Measurements from ENCODE around the gene CDHR3. TPM values are rescaled to one million over a fixed set of nuclear protein-coding genes. Genes with fewer than 3 reads are reported as not detected.

The CDHR3 gene
- total RNA-seq, 1 experiment from 2014 or later = 8.7 TPM

DNA sequence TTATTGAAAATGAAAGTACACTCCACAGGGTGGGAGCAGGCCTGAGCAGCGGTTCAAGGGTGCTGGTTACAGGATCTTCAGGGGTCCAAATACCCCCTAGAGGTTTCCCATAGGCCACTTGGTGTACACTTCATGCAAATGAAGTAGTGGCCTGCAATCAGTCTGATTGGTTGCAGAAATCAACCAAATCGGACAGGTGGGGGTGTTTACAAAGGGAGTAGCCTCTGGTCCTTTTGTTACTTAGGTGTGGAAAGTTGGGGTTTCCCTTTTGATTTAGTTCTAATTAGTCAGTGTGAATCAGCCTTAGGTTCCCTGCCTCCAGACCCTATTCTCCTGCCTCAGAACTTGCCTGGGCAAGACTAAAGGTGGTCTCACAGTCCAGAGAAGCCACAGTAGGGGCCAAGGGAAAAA is 99.5 kb downstream of the CDHR3 start:
- BruUV-seq (replicated peaks) = no TSS peak
- H3K4me2 ChIP-seq = peak overlapping the region; percentile 99
- no peak overlapping the region; the same call in 1 of the 2 replicates for H2AFZ ChIP-seq
- no peaks in the 10 kb centered on the region for H3K36me3 ChIP-seq (ENCODE audit: low read depth)
- H3K4me1 ChIP-seq (replicated peaks; ENCODE audit: insufficient read depth) = peaks cover 92% of the 10 kb centered on the region
- peaks cover 71% of the 10 kb centered on the region for H3F3A ChIP-seq (ENCODE audit: insufficient read depth, low read depth)
- no peaks in the 10 kb centered on the region for H3K9me2 ChIP-seq (ENCODE audit: insufficient read depth)
- POLR2A ChIA-PET (ENCODE audit: unreplicated experiment) = no interaction called here
- H4K20me1 ChIP-seq (ENCODE audit: insufficient read depth) = no peaks in the 10 kb centered on the region
- peak; percentile 38 to 82 for DNase-seq
- no peaks in the 10 kb centered on the region for H3K27me3 ChIP-seq (ENCODE audit: insufficient read depth, low read depth)
- H3K9me3 ChIP-seq (ENCODE audit: insufficient read depth, low read depth) = no peaks in the 10 kb centered on the region
- intact Hi-C loops (cut with micrococcal nuclease; ENCODE audit: unreplicated experiment) = no loop called here
- H3K4me3 ChIP-seq = peak overlapping the region; percentile 46
- H3K27ac ChIP-seq = peak overlapping the region; percentile 84
- CTCF ChIA-PET = interaction anchor here (0.9 kb wide), 1 partner anchor 9 kb away, joined by 3 read pairs; no protein-coding TSS in a partner anchor
- TF ChIP-seq, protein P1, sequence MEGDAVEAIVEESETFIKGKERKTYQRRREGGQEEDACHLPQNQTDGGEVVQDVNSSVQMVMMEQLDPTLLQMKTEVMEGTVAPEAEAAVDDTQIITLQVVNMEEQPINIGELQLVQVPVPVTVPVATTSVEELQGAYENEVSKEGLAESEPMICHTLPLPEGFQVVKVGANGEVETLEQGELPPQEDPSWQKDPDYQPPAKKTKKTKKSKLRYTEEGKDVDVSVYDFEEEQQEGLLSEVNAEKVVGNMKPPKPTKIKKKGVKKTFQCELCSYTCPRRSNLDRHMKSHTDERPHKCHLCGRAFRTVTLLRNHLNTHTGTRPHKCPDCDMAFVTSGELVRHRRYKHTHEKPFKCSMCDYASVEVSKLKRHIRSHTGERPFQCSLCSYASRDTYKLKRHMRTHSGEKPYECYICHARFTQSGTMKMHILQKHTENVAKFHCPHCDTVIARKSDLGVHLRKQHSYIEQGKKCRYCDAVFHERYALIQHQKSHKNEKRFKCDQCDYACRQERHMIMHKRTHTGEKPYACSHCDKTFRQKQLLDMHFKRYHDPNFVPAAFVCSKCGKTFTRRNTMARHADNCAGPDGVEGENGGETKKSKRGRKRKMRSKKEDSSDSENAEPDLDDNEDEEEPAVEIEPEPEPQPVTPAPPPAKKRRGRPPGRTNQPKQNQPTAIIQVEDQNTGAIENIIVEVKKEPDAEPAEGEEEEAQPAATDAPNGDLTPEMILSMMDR (conservative IDR thresholded peaks at IDR 0.05) = no peak
- no peak for TF ChIP-seq EZH2 (IDR thresholded peaks at IDR 0.05; ENCODE audit: low read depth)
- H3K79me2 ChIP-seq (ENCODE audit: low read depth) = no peaks in the 10 kb centered on the region

DNA sequence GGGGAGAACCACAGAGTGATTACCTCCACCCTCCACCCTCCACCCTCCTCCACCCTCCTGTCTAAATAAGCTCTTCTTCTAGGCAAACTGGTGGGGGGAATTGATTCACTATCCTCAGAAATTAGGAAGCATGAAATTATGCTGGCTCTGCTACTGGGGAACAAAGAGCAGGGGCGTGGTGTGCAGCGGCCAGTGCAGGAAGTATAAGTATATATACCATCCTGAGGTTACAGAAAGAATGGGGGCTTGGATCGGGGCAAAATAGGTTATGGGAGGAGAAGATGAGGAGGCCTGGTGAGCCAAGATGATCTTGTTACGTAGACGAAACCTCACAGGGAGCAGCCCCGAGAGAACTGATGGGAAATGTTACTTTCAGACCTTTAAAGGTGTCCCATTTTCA is 100.0 kb downstream of the CDHR3 start:
- no peaks in the 10 kb centered on the region for H3K79me2 ChIP-seq (ENCODE audit: low read depth)
- POLR2A ChIA-PET (ENCODE audit: unreplicated experiment) = no interaction called here

DNA sequence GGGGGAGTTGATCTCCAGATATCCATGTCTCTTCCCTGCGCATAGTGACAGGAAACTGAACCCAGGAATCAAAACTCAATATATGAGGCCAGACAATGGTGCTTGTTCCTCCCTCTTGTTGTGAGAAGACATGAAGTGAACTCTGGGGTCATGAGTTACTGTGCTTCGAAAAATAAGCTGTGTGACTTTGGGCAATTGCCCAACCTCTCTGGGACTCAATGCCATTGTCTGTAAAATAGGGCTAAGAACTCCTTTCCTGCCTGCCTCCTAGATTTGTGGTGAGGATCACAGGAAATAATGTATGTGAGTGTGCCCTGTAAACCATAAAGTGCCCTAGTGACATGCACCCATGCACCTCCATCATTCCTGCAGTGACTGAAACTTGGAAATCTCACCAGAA is 100.6 kb downstream of the CDHR3 start:
- peak overlapping the region; percentile 84 for H3K27ac ChIP-seq
- H3K4me3 ChIP-seq = no peak overlapping the region
- no peak overlapping the region for H2AFZ ChIP-seq
- intact Hi-C loops (cut with micrococcal nuclease; ENCODE audit: unreplicated experiment) = loop anchor here (2.0 kb wide), 1 partner anchor 1105 kb away; the partner anchor contains the start of gene HBP1
- H3K36me3 ChIP-seq (ENCODE audit: low read depth) = no peaks in the 10 kb centered on the region
- CTCF ChIA-PET = no interaction called here
- H3K4me2 ChIP-seq = peak overlapping the region; percentile 99
- H3K9me2 ChIP-seq (ENCODE audit: insufficient read depth) = no peaks in the 10 kb centered on the region
- no peaks in the 10 kb centered on the region for H3K79me2 ChIP-seq (ENCODE audit: low read depth)
- H3K4me1 ChIP-seq (replicated peaks; ENCODE audit: insufficient read depth) = peaks cover 84% of the 10 kb centered on the region
- no peaks in the 10 kb centered on the region for H3K27me3 ChIP-seq (ENCODE audit: insufficient read depth, low read depth)
- POLR2A ChIA-PET (ENCODE audit: unreplicated experiment) = no interaction called here
- DNase-seq = no peak
- peaks cover 61% of the 10 kb centered on the region for H3F3A ChIP-seq (ENCODE audit: insufficient read depth, low read depth)
- no peaks in the 10 kb centered on the region for H4K20me1 ChIP-seq (ENCODE audit: insufficient read depth)
- H3K9me3 ChIP-seq (ENCODE audit: insufficient read depth, low read depth) = no peaks in the 10 kb centered on the region
- TF ChIP-seq EZH2 (IDR thresholded peaks at IDR 0.05; ENCODE audit: low read depth) = no peak
- TF ChIP-seq, protein P1 (conservative IDR thresholded peaks at IDR 0.05) = no peak
- BruUV-seq (replicated peaks) = no TSS peak

More for the DNA sequence above, 100.0 kb downstream of the CDHR3 start:
- Histone ChIP-seq H3K9me3 (ENCODE audit: insufficient read depth, low read depth) (no peaks in the 10 kb centered on the region), H3K27ac (peak overlapping the region; percentile 84), H4K20me1 (ENCODE audit: insufficient read depth) (no peaks in the 10 kb centered on the region), H3K4me2 (peak overlapping the region; percentile 99), H3K4me3 (peak overlapping the region; percentile 46; the same call in 1 of the 2 replicates), H3K9me2 (ENCODE audit: insufficient read depth) (no peaks in the 10 kb centered on the region), H3K36me3 (ENCODE audit: low read depth) (no peaks in the 10 kb centered on the region), H3K4me1 (replicated peaks; ENCODE audit: insufficient read depth) (peaks cover 90% of the 10 kb centered on the region), H3F3A (ENCODE audit: insufficient read depth, low read depth) (peaks cover 66% of the 10 kb centered on the region), H2AFZ (no peak overlapping the region), H3K27me3 (ENCODE audit: insufficient read depth, low read depth) (no peaks in the 10 kb centered on the region)
- CTCF ChIA-PET = interaction anchor here (0.9 kb wide), 1 partner anchor 9 kb away, joined by 3 read pairs; no protein-coding TSS in a partner anchor
- DNase-seq = peak in 1 of 2 experiments; percentile 20
- intact Hi-C loops (cut with micrococcal nuclease; ENCODE audit: unreplicated experiment) = no loop called here
- TF ChIP-seq EZH2 (IDR thresholded peaks at IDR 0.05; ENCODE audit: low read depth) = no peak
- TF ChIP-seq, protein P1 (conservative IDR thresholded peaks at IDR 0.05) = no peak
- BruUV-seq (replicated peaks) = no TSS peak
